Mucosa of descending colon (tissue), 3 donors: ENCODE measurements around the gene CLMN. TPM values are rescaled to one million over a fixed set of nuclear protein-coding genes. Genes with fewer than 3 reads are reported as not detected.

ENCODE experiments used
- ATAC-seq: fragments of 200-7000 bp; cut with Tn5 transposase; one replicate; pipeline ENCODE4 v1.9.1; 2020; ENCODE audit warnings: mild to moderate bottlenecking, moderate library complexity
- DNase-seq, 3 donors: peaks; one replicate each; pipeline ENCODE4 v3.0.0-alpha.2; 2020
- H3K36me3 ChIP-seq: fragments of 200-600 bp; one replicate; pipeline ENCODE4 v1.8.0; 2021; ENCODE audit warnings: low read depth, mild to moderate bottlenecking
- H3K4me1 ChIP-seq: fragments of 200-600 bp; one replicate; pipeline ENCODE4 v1.8.0; 2021; ENCODE audit warnings: low read depth, mild to moderate bottlenecking
- H3K4me3 ChIP-seq: fragments of 200-600 bp; one replicate; pipeline ENCODE4 v1.8.0; 2021; ENCODE audit warnings: mild to moderate bottlenecking
- H3K9me3 ChIP-seq: fragments of 200-600 bp; one replicate; pipeline ENCODE4 v1.8.0; 2021; ENCODE audit warnings: mild to moderate bottlenecking
- CTCF ChIP-seq: fragments of 200-600 bp; IDR thresholded peaks from one replicate; pipeline ENCODE4 v1.8.0; 2022; ENCODE audit warnings: antibody characterized with exemption, mild to moderate bottlenecking
- intact Hi-C, 2 donors: fragments of 100-400 bp; cut with DNase I in 1 of 2; cut with micrococcal nuclease in 1 of 2; formaldehyde crosslinking; loops; one replicate each; pipeline versions ENCODE4 v1.11.0 to v1.11.1; 2022; cut with DNase I, micrococcal nuclease
- total RNA-seq, 3 donors: library from RNA; stranded (reverse); fragmentation: NEBNext Ultra II Directional in 2 of 3; extraction: Animal tissue kit (Norgen Biotek cat#: 25700) in 2 of 3; gene quantifications; one replicate each; pipeline versions ENCODE4 v1.2.1 to v1.2.4, GENCODE V29; 2021 to 2023
- donor health status: DM: no; HTN: no; CAD: no; lungs with moderate emphysema.
- donor health status: DM: no; HTN: no; CAD: no.
- donor health status: DM: no; HTN: yes; CAD: no.

CLMN gene
- total RNA-seq, 3 donors from 2014 or later, result 73.7 to 200 (median 132) TPM

DNA sequence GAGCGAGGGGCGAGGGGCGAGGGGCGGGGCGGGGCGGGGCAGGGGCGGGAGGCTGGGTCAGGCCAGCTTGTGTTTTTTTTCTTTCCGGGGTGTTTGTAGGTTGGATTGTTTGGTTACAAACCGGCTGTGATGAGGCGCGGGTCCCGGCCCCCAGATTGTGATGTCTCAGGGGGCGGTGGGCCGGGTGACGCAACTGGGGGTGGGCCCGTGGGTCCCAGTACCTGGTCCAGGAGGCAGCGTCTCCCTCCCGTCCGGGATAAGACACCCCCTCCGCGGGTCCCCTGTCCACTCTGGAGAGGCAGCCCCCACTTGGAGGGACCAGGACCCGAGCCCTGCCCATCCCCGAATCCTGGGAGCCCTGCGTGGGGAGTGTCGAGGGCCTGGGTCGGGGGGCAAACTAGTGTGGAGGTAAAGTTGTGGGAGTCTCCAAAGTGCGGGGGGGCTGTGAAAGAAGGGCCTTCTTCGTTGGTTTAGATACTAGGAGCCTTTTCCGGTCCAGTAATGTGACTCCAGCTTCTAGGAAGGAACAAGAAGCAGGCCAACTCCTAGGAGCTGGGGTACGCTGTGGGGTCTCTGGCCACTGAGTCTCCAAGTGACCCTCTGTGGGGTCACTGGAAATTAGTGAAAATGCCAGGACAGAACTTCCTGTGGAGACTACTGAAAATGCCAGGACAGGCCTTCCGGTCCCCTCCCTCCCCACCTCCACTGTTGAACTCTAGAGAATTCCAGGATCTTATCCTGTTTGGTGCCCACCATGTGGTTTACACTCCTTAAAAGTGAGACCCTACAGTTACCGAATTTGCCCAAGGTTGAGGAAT is 579 bp upstream of the CLMN start:
- intact Hi-C loops, result no loop called here
- DNase-seq (peak; percentile 48 to 75 (median 67)), ATAC-seq (no peak)
- Histone ChIP-seq H3K36me3 (no peaks in the 10 kb centered on the region), H3K9me3 (no peaks in the 10 kb centered on the region), H3K4me3 (peak overlapping the region; percentile 17), H3K4me1 (peaks cover 22% of the 10 kb centered on the region)
- TF ChIP-seq CTCF, result no peak

DNA sequence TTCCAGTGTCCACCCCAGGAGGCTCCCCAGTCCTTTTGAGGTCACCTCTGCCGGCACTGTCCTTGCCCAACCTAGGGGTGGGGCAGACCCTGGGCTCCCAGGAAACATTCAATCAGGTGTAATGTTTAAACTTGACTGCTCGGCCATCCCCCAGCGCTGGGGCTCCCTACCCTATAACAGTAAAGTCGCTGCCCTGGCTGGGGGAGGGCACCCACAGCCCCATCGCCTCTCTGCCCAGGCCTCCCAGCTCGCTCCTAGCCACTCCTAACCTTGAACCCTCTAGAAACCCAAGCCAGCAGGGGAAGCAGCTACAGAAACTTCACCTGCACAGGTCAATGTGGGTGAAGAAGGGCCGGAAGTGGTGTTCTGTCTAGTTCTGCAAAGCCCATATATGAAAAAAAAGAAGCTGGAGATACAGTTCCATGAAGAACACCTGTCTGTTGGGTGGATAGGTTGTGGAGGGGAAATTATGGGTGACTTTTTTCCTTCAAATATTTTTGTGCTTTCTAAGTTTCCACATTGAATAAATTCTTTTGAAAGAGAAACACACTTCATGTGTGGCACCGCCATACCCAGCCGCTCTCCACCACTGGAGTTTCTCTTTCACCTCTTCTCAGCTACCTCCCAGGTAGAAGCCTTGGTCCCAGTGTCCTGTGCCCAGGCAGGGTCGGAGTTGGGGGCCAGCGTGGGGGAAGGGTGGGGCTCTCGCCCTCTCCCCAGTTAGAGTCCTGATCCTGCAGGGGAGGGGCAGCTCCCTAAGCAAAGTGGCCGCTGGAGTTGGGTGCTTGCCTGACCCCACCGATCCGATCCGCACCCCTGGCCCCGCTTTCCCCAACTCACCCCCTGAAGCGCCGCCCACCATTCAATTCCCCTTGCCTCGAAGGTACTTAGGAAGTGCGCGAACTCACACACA is 1.1 kb downstream of the CLMN start:
- Histone ChIP-seq H3K36me3 (no peaks in the 10 kb centered on the region), H3K9me3 (no peaks in the 10 kb centered on the region), H3K4me3 (peak overlapping the region; percentile 95), H3K4me1 (peaks cover 38% of the 10 kb centered on the region)
- intact Hi-C loops, result no loop called here
- no peak for TF ChIP-seq CTCF
- DNase-seq (peak in 2 of 3 donors; percentile 60 to 68), ATAC-seq (peak; percentile 43)

- ATAC-seq (no peak), DNase-seq (no peak)
- H3K36me3 ChIP-seq, result no peaks in the 10 kb centered on the region
- intact Hi-C loops, result no loop called here
- no peaks in the 10 kb centered on the region for H3K9me3 ChIP-seq
- no peak overlapping the region for H3K4me3 ChIP-seq
- peaks cover 46% of the 10 kb centered on the region for H3K4me1 ChIP-seq
- TF ChIP-seq CTCF, result no peak
These were observed 1.8 kb downstream of the CLMN start for GRCh38 chr14:95317817-95318343.

GRCh38 chr14:95316821-95317220 is 2.9 kb downstream of the CLMN start:
- intact Hi-C loops, result no loop called here
- Histone ChIP-seq H3K36me3 (no peaks in the 10 kb centered on the region), H3K4me1 (peaks cover 54% of the 10 kb centered on the region), H3K9me3 (no peaks in the 10 kb centered on the region), H3K4me3 (no peak overlapping the region)
- peak in 1 of 3 donors; percentile 22 for DNase-seq
- TF ChIP-seq CTCF, result no peak
- no peak for ATAC-seq

GRCh38 chr14:95315579-95315978 is 4.1 kb downstream of the CLMN start:
- intact Hi-C loops, result no loop called here
- DNase-seq, result no peak
- peaks cover 63% of the 10 kb centered on the region for H3K4me1 ChIP-seq
- ATAC-seq, result no peak
- no peak for TF ChIP-seq CTCF
- H3K9me3 ChIP-seq, result no peaks in the 10 kb centered on the region
- H3K4me3 ChIP-seq, result no peak overlapping the region
- no peaks in the 10 kb centered on the region for H3K36me3 ChIP-seq
